HG03354 (cell line): ENCODE data around the gene PROM1.

Source experiments
- ATAC-seq: cut with Tn5 transposase; IDR thresholded peaks from one replicate; pipeline ENCODE4 v1.9.1; 2021; ENCODE audit warnings: mild to moderate bottlenecking; ENCODE audit not compliant: unreplicated experiment, poor library complexity, severe bottlenecking

Gene PROM1

DNA sequence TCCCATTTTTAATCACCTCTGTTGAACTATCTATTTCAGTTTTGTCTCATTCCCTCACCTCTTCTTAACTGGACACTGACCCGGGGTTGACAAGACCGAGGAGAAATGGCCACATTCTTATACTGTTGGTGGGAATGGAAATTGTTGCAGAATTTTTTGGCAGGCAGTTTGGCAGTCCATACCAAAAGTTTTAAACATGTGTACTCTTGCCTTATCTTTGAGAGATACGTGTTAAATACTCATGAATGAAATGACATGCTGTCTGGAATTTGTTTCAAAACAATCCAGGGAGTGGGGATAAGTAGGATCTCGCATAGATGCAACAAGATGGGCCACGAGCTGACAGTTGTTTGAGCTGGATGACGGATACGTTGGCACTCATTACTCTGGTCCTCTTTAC is 157.3 kb downstream of the PROM1 start:
- ATAC-seq: no peak

DNA sequence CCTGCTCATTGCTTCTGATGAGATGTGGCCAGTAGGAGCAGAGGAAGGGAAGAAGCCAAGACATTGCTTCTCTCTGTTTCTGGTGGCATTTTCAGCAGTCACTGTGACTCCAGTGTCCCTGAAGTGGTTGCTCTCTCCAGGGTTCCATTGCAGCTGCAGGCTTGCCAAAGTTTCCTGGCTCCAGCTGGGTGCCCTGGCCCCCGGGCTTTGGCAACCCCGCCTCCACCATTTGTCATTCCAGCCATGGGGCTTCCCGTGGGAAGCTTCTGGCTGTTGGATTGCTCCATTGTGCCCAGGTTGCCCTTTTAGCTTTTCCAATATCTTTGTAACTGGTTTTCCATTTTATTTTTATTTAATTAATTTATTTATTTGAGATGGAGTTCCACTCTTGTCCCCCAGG is 158.0 kb downstream of the PROM1 start:
- no peak for ATAC-seq

DNA sequence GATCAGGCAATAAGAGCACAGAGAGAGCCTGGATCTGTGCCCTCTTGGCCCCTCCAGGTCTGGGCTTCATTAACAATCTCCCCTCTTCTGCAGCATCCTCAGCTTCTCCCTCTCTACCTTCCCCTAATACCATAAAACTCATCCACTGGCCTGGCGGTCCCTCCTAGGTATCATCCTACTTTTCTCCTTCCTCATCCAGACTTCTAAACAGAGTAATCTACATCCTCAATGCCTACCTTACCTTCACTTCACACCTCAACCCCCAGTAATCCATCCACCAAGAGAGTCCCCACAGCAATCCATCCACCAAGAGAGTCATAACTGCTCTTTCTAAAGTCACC is 162.3 kb downstream of the PROM1 start:
- ATAC-seq: no peak

DNA sequence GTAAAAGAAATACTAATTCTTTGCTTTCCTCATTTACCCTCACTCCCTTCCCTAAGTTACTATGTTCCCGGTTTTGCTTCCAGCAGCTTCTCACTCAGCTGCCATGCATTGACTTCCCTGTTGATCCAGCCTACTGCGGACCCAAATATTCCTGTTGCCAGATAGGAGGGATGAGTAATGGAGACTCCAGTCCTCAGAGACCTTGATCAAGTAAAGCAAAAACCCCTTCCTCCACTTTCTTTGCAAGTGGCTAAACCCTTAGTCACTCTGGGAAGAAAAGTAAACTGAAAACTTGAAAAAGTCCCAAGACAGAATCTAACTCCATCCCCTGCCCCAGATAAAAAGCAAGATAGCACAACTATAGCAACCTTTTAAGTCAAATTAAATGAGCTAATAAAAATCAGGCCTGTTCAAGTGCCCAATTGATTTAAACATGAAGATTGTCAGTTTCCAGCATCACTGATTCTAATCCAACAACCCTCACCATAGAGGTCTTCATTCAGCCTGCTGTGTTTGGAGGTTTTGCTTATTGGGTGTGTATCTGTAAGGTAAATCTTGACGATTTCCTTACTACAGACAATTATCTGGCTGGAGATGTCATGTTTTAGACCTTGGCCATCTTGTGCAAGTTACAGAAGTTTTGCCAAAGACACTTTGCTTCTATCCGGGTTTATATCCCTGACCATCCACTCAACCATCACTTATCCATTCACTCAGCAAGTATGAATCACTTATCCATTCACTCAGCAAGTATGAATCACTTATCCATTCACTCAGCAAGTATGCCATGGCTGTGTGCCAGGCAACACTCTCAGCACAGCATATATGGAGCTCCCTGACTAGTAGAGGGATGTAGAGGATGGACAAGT is 162.9 kb downstream of the PROM1 start:
- ATAC-seq: no peak

DNA sequence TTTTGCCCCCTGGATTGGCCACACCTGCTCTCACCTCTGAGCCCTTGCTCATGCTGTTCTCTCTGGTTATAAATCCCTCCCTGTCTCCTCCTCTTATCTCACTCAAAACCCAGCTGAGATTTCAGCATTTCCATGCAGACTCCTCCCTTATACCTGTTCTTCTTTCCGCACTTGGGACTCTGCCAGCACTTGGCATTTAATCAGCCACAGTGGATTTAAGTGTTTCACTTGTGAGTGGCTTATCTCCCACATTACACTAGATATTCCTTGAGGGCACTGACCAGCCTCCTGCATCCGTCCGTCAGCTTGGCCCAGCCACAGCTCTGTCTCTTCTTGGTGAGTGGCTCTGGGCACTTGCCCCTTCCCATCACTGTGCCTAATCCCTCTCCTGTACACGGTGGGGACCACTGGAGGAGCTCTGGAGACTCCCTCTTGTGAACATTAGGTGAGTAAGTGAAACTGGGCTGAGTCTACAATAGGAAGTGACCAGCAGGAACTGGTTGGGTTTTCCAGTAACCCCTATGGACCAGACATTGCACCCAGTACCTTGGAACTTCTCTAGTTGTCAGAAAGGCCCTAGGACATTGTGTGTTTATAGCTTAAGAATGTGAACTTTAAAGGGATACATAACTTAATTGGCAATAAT is 165.2 kb downstream of the PROM1 start:
- no peak for ATAC-seq
